Parathyroid adenoma (tissue), 2 donors: ENCODE measurements around the gene TMEM59.

ENCODE experiments used
- H2AFZ ChIP-seq: fragments of 300-600 bp; sonication (generic); one replicate; pipeline ENCODE4 v1.7.0; 2017; ENCODE audit warnings: antibody characterized with exemption, mild to moderate bottlenecking
- H3K27ac ChIP-seq: fragments of 300-600 bp; sonication (generic); one replicate; pipeline ENCODE4 v1.7.0; 2017
- H3K27me3 ChIP-seq: fragments of 300-600 bp; sonication (generic); one replicate; pipeline ENCODE4 v1.7.0; 2017; ENCODE audit warnings: low read length; ENCODE audit not compliant: control insufficient read depth, insufficient read depth
- H3K36me3 ChIP-seq: fragments of 300-600 bp; sonication (generic); one replicate; pipeline ENCODE4 v1.7.0; 2017; ENCODE audit warnings: low read length; ENCODE audit not compliant: control insufficient read depth, insufficient read depth
- H3K4me1 ChIP-seq: fragments of 300-600 bp; sonication (generic); one replicate; pipeline ENCODE4 v1.7.0; 2017; ENCODE audit warnings: control low read depth
- H3K4me2 ChIP-seq: fragments of 300-600 bp; sonication (generic); one replicate; pipeline ENCODE4 v1.7.0; 2017; ENCODE audit warnings: low read length
- H3K4me3 ChIP-seq: fragments of 300-600 bp; sonication (generic); one replicate; pipeline ENCODE4 v1.7.0; 2017; ENCODE audit warnings: low read depth, low read length
- H3K79me2 ChIP-seq: fragments of 300-600 bp; sonication (generic); one replicate; pipeline ENCODE4 v1.7.0; 2017; ENCODE audit warnings: control low read depth
- H3K9ac ChIP-seq: fragments of 300-600 bp; sonication (generic); one replicate; pipeline ENCODE4 v1.7.0; 2017; ENCODE audit warnings: mild to moderate bottlenecking
- H3K9me3 ChIP-seq: fragments of 300-600 bp; sonication (generic); one replicate; pipeline ENCODE4 v1.7.0; 2017; ENCODE audit warnings: low read length; ENCODE audit not compliant: control insufficient read depth
- TF ChIP-seq, protein P1 (sequence below): fragments of 300-600 bp; sonication (generic); IDR thresholded peaks from one replicate; pipeline ENCODE4 v1.7.0; 2017; ENCODE audit warnings: antibody characterized with exemption, mild to moderate bottlenecking
- donor health status: primary hyperparathyroidism.

TMEM59 gene

GRCh38 chr1:54013393-54014008 lies 39.5 kb downstream of the TMEM59 start:
- Histone ChIP-seq H3K4me2 (no peak overlapping the region), H3K36me3 (no peaks in the 10 kb centered on the region), H3K79me2 (no peaks in the 10 kb centered on the region), H3K4me1 (no peaks in the 10 kb centered on the region), H3K9ac (no peak overlapping the region), H2AFZ (no peak overlapping the region), H3K27ac (no peak overlapping the region), H3K27me3 (no peaks in the 10 kb centered on the region), H3K4me3 (no peak overlapping the region), H3K9me3 (no peaks in the 10 kb centered on the region)
- TF ChIP-seq, protein P1, sequence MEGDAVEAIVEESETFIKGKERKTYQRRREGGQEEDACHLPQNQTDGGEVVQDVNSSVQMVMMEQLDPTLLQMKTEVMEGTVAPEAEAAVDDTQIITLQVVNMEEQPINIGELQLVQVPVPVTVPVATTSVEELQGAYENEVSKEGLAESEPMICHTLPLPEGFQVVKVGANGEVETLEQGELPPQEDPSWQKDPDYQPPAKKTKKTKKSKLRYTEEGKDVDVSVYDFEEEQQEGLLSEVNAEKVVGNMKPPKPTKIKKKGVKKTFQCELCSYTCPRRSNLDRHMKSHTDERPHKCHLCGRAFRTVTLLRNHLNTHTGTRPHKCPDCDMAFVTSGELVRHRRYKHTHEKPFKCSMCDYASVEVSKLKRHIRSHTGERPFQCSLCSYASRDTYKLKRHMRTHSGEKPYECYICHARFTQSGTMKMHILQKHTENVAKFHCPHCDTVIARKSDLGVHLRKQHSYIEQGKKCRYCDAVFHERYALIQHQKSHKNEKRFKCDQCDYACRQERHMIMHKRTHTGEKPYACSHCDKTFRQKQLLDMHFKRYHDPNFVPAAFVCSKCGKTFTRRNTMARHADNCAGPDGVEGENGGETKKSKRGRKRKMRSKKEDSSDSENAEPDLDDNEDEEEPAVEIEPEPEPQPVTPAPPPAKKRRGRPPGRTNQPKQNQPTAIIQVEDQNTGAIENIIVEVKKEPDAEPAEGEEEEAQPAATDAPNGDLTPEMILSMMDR, result no peak

GRCh38 chr1:54012863-54013262 lies 40.1 kb downstream of the TMEM59 start:
- H3K9ac ChIP-seq, result no peak overlapping the region
- no peaks in the 10 kb centered on the region for H3K27me3 ChIP-seq
- no peaks in the 10 kb centered on the region for H3K79me2 ChIP-seq
- no peak overlapping the region for H3K27ac ChIP-seq
- H3K9me3 ChIP-seq, result no peaks in the 10 kb centered on the region
- no peak overlapping the region for H3K4me2 ChIP-seq
- TF ChIP-seq, protein P1, result no peak
- H2AFZ ChIP-seq, result no peak overlapping the region
- H3K4me1 ChIP-seq, result no peaks in the 10 kb centered on the region
- no peaks in the 10 kb centered on the region for H3K36me3 ChIP-seq
- no peak overlapping the region for H3K4me3 ChIP-seq

DNA sequence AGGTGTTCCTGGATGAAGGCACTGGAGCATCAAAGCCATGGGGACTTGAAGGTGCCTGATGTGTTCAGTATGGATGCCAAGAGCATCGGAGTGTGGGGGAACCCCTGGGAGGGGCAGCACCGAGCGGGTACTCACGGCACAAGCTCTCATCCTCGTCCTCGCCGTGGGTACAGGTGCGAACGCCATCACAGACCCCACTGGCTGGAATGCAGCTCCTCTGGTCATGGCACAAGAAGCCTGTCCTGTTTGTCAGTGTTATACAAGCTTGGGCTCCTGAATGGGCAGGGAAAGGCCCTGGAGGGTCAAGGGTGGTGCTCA lies 41.0 kb downstream of the TMEM59 start:
- H3K9ac ChIP-seq, result no peak overlapping the region
- no peak overlapping the region for H3K4me2 ChIP-seq
- no peak overlapping the region for H3K27ac ChIP-seq
- TF ChIP-seq, protein P1, result no peak
- no peak overlapping the region for H3K4me3 ChIP-seq
- H3K27me3 ChIP-seq, result no peaks in the 10 kb centered on the region
- no peaks in the 10 kb centered on the region for H3K9me3 ChIP-seq
- no peak overlapping the region for H2AFZ ChIP-seq
- no peaks in the 10 kb centered on the region for H3K4me1 ChIP-seq
- H3K36me3 ChIP-seq, result no peaks in the 10 kb centered on the region
- H3K79me2 ChIP-seq, result no peaks in the 10 kb centered on the region

DNA sequence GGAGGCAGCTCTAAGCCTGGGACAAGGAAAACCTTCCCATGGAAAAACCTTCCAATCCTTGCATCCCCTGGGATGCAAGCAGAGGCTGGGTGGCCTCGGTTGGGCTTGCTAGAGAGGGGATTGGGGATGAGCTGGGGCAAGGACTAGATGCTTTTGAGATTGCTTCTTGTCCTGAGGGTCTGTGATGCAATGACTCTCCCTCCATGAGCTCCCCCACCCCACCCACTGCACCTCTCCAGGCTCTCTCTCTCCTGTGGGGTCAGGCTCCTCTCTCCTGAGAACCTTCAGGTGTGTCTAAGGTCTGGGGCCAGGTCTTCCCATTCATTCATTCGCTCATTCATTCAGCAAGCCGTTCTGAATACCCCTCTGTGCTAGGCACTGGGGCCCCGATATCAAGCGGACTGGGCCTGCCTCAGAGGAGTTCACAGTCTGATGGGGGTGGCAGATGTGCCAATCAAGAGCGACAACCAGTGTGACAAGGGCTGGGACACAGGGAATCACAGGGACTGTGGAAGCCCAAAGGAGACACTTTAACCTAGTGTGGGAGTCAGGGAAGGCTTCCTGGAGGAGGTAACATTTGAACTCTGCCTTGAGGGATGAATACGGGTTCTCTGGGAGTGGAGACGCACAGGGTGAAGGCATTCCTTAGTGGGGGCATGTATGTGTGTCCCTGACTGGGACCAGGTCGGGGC lies 41.5 kb downstream of the TMEM59 start:
- H3K9ac ChIP-seq, result no peak overlapping the region
- TF ChIP-seq, protein P1, result no peak
- no peaks in the 10 kb centered on the region for H3K9me3 ChIP-seq
- no peaks in the 10 kb centered on the region for H3K4me1 ChIP-seq
- no peak overlapping the region for H3K27ac ChIP-seq
- H3K27me3 ChIP-seq, result no peaks in the 10 kb centered on the region
- H3K36me3 ChIP-seq, result no peaks in the 10 kb centered on the region
- no peaks in the 10 kb centered on the region for H3K79me2 ChIP-seq
- no peak overlapping the region for H3K4me3 ChIP-seq
- no peak overlapping the region for H2AFZ ChIP-seq
- no peak overlapping the region for H3K4me2 ChIP-seq
